Measurements from ENCODE around the gene IREB2.

The IREB2 gene

DNA sequence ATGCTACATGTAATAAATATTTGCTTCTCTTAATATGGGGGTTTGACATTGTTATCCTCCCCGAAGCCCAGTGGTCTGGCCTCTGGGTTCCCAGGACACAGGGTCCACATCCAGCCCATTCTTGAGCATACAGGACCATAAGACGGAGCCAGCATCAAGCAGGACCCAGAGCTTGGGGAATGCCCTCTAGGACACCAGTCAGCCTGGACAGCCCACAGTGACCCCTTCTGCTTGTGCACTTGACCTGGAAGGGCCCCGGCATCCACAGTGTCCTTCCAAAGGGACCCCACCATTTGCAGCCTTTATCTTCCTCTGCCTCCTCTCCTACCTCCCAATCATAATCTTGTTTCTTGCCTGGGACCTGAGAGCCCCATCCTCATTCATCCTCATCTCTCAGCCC lies 46.2 kb upstream of the IREB2 start:
- DNase-seq (ENCODE audit: insufficient read length, low spot score) (no peak), FAIRE-seq (no peak)
- TF ChIP-seq CTCF (IDR thresholded peaks at IDR 0.05; ENCODE audit: insufficient read depth, missing control alignments): no peak

DNA sequence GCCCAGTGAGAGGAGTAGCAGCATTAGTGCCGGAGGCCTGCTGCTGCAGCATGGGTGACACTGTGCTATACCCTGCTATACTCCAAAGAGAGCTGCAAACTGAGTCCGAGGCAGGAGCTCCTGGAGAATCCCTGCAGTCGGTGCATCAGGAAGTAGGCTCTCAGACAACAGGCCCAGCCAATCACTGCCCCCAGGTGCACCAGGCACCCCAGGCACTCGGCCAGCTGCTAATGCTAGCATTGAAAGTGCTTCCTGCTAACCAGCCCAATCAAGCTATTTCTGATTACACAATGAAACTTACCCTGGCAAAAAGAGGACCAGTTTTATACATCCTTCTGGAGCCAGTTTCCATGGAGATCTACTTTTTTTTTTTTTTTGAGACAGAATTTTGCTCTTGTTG lies 45.6 kb upstream of the IREB2 start:
- TF ChIP-seq CTCF (IDR thresholded peaks at IDR 0.05; ENCODE audit: insufficient read depth, missing control alignments): no peak
- DNase-seq (ENCODE audit: insufficient read length, low spot score) (no peak), FAIRE-seq (no peak)

- no peak for FAIRE-seq
- TF ChIP-seq CTCF (IDR thresholded peaks at IDR 0.05; ENCODE audit: insufficient read depth, missing control alignments): no peak
- no peak for DNase-seq (ENCODE audit: insufficient read length, low spot score)
Measured at GRCh38 chr15:78393137-78393536, 44.9 kb upstream of the IREB2 start.

GRCh38 chr15:78394026-78394425 lies 44.0 kb upstream of the IREB2 start:
- DNase-seq (ENCODE audit: insufficient read length, low spot score): no peak
- no peak for TF ChIP-seq CTCF (IDR thresholded peaks at IDR 0.05; ENCODE audit: insufficient read depth, missing control alignments)
- FAIRE-seq: no peak

DNA sequence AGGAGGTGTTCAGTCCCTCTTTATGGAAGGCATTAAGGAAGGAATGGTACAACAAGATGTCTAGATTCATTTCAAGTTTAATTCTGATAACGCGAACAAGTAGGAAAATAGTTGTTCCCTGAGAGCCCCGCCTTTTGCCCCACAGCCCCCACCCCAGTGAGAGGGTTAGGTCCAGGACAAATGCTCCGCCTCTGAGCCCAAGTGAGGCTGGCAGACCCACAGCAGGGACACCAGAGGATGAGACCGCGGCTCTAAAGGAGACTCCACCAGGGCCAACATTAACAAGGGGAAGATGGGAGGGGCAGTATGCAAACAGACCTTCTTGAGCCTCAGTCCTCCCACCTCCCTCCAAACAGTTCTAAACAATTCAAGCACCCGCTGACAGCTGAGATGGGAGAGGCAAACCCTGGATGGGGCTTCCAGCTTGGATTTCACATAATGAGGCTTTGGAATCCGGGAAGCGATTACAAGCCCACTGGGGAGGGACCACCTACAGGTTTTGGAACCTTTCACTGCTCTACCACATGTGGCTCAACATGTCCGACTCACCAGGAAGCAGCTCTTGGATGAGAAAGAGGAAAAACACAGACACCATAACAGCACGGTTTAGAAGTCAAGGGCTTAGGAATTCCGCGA lies 42.9 kb upstream of the IREB2 start:
- no peak for DNase-seq (ENCODE audit: insufficient read length, low spot score)
- no peak for FAIRE-seq
- TF ChIP-seq CTCF (IDR thresholded peaks at IDR 0.05; ENCODE audit: insufficient read depth, missing control alignments): no peak

DNA sequence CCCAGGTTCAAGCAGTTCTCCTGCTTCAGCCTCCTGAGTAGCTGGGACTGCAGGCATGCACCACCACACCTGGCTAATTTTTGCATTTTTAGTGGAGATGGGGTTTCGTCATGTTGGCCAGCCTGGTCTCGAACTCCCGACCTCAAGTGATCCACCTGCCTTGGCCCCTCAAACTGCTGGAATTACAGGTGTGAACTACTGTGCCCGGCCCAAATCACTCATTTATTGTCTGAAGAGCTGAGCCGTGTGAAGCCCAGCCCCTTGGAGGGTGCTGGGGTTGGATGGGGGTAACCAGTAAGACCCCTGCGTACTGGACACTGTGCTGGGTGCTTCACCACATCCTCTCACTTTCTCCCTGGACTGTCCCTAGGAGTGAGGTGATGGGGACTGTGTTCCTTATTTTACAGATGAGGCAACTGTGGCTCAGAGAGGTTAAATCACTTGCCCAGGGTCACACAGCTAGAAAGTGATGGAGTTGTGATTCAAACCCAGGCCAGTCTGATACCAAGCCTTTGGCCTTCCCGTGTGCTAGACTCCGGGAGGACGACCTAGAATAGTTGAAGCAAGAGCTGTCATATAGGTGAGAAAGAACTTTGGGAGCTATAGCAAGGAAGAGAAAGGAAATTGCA lies 41.7 kb upstream of the IREB2 start:
- TF ChIP-seq CTCF (IDR thresholded peaks at IDR 0.05; ENCODE audit: insufficient read depth, missing control alignments): no peak
- no peak for FAIRE-seq
- no peak for DNase-seq (ENCODE audit: insufficient read length, low spot score)

GRCh38 chr15:78396976-78397375 lies 41.0 kb upstream of the IREB2 start:
- peak; percentile 3 for TF ChIP-seq CTCF (IDR thresholded peaks at IDR 0.05; ENCODE audit: insufficient read depth, missing control alignments)
- FAIRE-seq (no peak), DNase-seq (ENCODE audit: insufficient read length, low spot score) (no peak)

Measured in D721Med (cell line).